HCT116 (cell line): ENCODE measurements around the gene ASF1A. TPM values are rescaled to one million over a fixed set of nuclear protein-coding genes. Genes with fewer than 3 reads are reported as not detected.

Experiments used
- ATAC-seq: fragments of 200-7000 bp; cut with Tn5 transposase; 2 replicates; pipeline ENCODE4 v1.9.1; 2020; ENCODE audit warnings: mild to moderate bottlenecking, moderate library complexity
- BruUV-seq: library from RNA; stranded (reverse); fragments of 400-500 nt; replicated peaks from 2 replicates; lab custom pipeline; 2021; lab: Mats Ljungman, UMichigan
- CTCF ChIA-PET: fragments of 300-600 bp; sonication (Branson Sonifier 250); formaldehyde crosslinking; loops from one replicate; lab custom pipeline; 2021; ENCODE audit warnings: antibody characterized with exemption; lab: Charles Lee
- POLR2A ChIA-PET: fragments of 300-600, 350-600 bp; sonication (Branson Sonifier 250); formaldehyde crosslinking; loops from one replicate; lab custom pipeline; 2021; ENCODE audit warnings: antibody characterized with exemption; lab: Charles Lee
- RAD21 ChIA-PET, 2 experiments: fragments of 300-600 bp; sonication (Branson Sonifier 250); formaldehyde crosslinking; loops; one replicate each; lab custom pipeline; 2023; ENCODE audit warnings: low total read pairs in 2 of 2; ENCODE audit not compliant: uncharacterized antibody in 2 of 2, unreplicated experiment in 2 of 2, low non-redundant PET in 1 of 2; lab: Charles Lee
- DNase-seq: peaks from one replicate; pipeline ENCODE4 v3.0.0-alpha.2; 2010; ENCODE audit warnings: low read depth, low spot score
- H2AFZ ChIP-seq: fragments of 200-600 bp; shearing (Covaris generic), sonication (generic); 2 replicates; pipeline ENCODE4 v1.6.1; 2017; ENCODE audit warnings: low read depth, mixed run types, mixed read lengths, antibody characterized with exemption, low read length; ENCODE audit not compliant: poor library complexity, severe bottlenecking
- H3K27ac ChIP-seq: 2 replicates; pipeline ENCODE4 v1.5.1; 2012; ENCODE audit warnings: low read depth, low read length
- H3K27me3 ChIP-seq: fragments of 200-600 bp; sonication (generic); 2 replicates; pipeline ENCODE4 v1.6.1; 2016; ENCODE audit warnings: mixed run types, low read length, mixed read lengths; ENCODE audit not compliant: insufficient read depth
- H3K36me3 ChIP-seq, 2 experiments: fragments of 200-500 bp in 1 of 2; fragments of 200-600 bp in 1 of 2; sonication (Bioruptor generic) in 1 of 2; sonication (generic) in 1 of 2; 2 replicates each; pipeline versions ENCODE4 v1.5.1 to v1.6.1; 2014 to 2016; ENCODE audit warnings: low read length in 2 of 2, inconsistent platforms in 1 of 2, mixed read lengths in 1 of 2, mixed run types in 1 of 2; ENCODE audit not compliant: insufficient read depth in 2 of 2, control insufficient read depth in 1 of 2
- H3K4me1 ChIP-seq, 2 experiments: fragments of 200-600 bp in 1 of 2; sonication (generic) in 1 of 2; 2 replicates each; pipeline versions ENCODE4 v1.5.1 to v1.6.1; 2012 to 2017; ENCODE audit warnings: low read length in 2 of 2, inconsistent platforms in 1 of 2, mild to moderate bottlenecking in 1 of 2, mixed read lengths in 1 of 2, mixed run types in 1 of 2, moderate library complexity in 1 of 2; ENCODE audit not compliant: insufficient read depth in 2 of 2, control insufficient read depth in 1 of 2
- H3K4me2 ChIP-seq: fragments of 200-600 bp; sonication (generic); 2 replicates; pipeline ENCODE4 v1.6.1; 2017; ENCODE audit warnings: mixed run types, low read length, mixed read lengths
- H3K4me3 ChIP-seq, 2 experiments: fragments of 200-600 bp in 1 of 2; sonication (generic) in 1 of 2; replicated peaks in 1 of 2; 2 replicates each; pipeline ENCODE4 v1.5.1; 2011 to 2016; ENCODE audit warnings: low read length in 2 of 2, control low read depth in 1 of 2, low read depth in 1 of 2, mild to moderate bottlenecking in 1 of 2, mixed read lengths in 1 of 2, mixed run types in 1 of 2
- H3K79me2 ChIP-seq: fragments of 200-600 bp; sonication (generic); 2 replicates; pipeline ENCODE4 v1.6.1; 2017; ENCODE audit warnings: mild to moderate bottlenecking, mixed run types, low read length, moderate library complexity, mixed read lengths; ENCODE audit not compliant: insufficient read depth
- H3K9ac ChIP-seq: fragments of 200-600 bp; sonication (generic); 2 replicates; pipeline ENCODE4 v1.6.1; 2016; ENCODE audit warnings: low read length, mixed read lengths
- H3K9me2 ChIP-seq: fragments of 200-600 bp; sonication (generic), shearing (Covaris generic); 2 replicates; pipeline ENCODE4 v1.6.1; 2017; ENCODE audit warnings: mixed run types, mild to moderate bottlenecking, moderate library complexity; ENCODE audit not compliant: insufficient read depth
- H3K9me3 ChIP-seq, 2 experiments: fragments of 200-500 bp in 1 of 2; fragments of 200-600 bp in 1 of 2; sonication (Bioruptor generic) in 1 of 2; sonication (generic) in 1 of 2; 2 replicates each; pipeline ENCODE4 v1.6.1; 2014 to 2017; ENCODE audit warnings: low read length in 2 of 2, mixed read lengths in 2 of 2, inconsistent platforms in 1 of 2, low read depth in 1 of 2, mild to moderate bottlenecking in 1 of 2, mixed run types in 1 of 2, moderate library complexity in 1 of 2; ENCODE audit not compliant: control insufficient read depth in 1 of 2, insufficient read depth in 1 of 2
- H4K20me1 ChIP-seq: fragments of 200-600 bp; sonication (generic), shearing (Covaris generic); 2 replicates; pipeline ENCODE4 v1.6.1; 2017; ENCODE audit warnings: mixed run types, mild to moderate bottlenecking, moderate library complexity; ENCODE audit not compliant: insufficient read depth
- CBX3 ChIP-seq: IDR thresholded peaks from 2 replicates; pipeline ENCODE4 v1.6.1; 2012; ENCODE audit warnings: low read depth
- ELF1 ChIP-seq: IDR thresholded peaks from 2 replicates; pipeline ENCODE4 v1.6.1; 2012; ENCODE audit warnings: low read depth, borderline replicate concordance
- EZH2 ChIP-seq: fragments of 200-600 bp; sonication (generic); IDR thresholded peaks from 2 replicates; pipeline ENCODE4 v1.6.1; 2017; ENCODE audit warnings: antibody characterized with exemption, mixed run types
- FOSL1 ChIP-seq: IDR thresholded peaks from 2 replicates; pipeline ENCODE4 v1.6.1; 2012; ENCODE audit warnings: low read depth
- JUND ChIP-seq: IDR thresholded peaks from 2 replicates; pipeline ENCODE4 v1.6.1; 2012
- POLR2A ChIP-seq: IDR thresholded peaks from 2 replicates; pipeline ENCODE4 v1.7.0; 2011; ENCODE audit warnings: borderline replicate concordance; ENCODE audit not compliant: insufficient read depth, insufficient read length; ENCODE audit errors: extremely low read depth
- POLR2AphosphoS5 ChIP-seq: IDR thresholded peaks from 2 replicates; pipeline ENCODE4 v1.6.1; 2011; ENCODE audit warnings: mild to moderate bottlenecking, low read depth, low read length, moderate library complexity
- RAD21 ChIP-seq: IDR thresholded peaks from 2 replicates; pipeline ENCODE4 v1.6.1; 2012; ENCODE audit warnings: low read depth, mild to moderate bottlenecking
- SIN3A ChIP-seq: IDR thresholded peaks from 2 replicates; pipeline ENCODE4 v1.6.1; 2012; ENCODE audit warnings: low read depth
- TCF7L2 ChIP-seq: IDR thresholded peaks from 2 replicates; pipeline ENCODE4 v1.7.0; 2011; ENCODE audit warnings: borderline replicate concordance, inconsistent platforms; ENCODE audit not compliant: insufficient read depth, insufficient read length; ENCODE audit errors: extremely low read depth
- YY1 ChIP-seq: IDR thresholded peaks from 2 replicates; pipeline ENCODE4 v1.6.1; 2011; ENCODE audit warnings: low read length, low read depth, moderate library complexity, mild to moderate bottlenecking; ENCODE audit not compliant: insufficient replicate concordance; ENCODE audit errors: extremely low read depth
- ZNF274 ChIP-seq: fragments of 200-500 bp; sonication (Bioruptor generic); IDR thresholded peaks from 2 replicates; pipeline ENCODE4 v1.6.1; 2014; ENCODE audit warnings: mild to moderate bottlenecking, low read depth, low read length, inconsistent platforms
- intact Hi-C: fragments of 100-400 bp; cut with micrococcal nuclease; formaldehyde crosslinking; loops from 2 replicates; pipeline ENCODE4 v1.10.0; 2022
- total RNA-seq: library from RNA; stranded (reverse); gene quantifications from one replicate; pipeline ENCODE4 v1.2.1, GENCODE V29; 2021; ENCODE audit not compliant: unreplicated experiment
- TF ChIP-seq, protein P1 (sequence below): IDR thresholded peaks from 2 replicates; pipeline ENCODE4 v1.6.1; 2012
- TF ChIP-seq, protein P2 (sequence below), 3 experiments: fragments of 200-600 bp in 1 of 3; sonication (generic) in 1 of 3; IDR thresholded peaks in 2 of 3; conservative IDR thresholded peaks in 1 of 3; 2 replicates each; pipeline ENCODE4 v1.5.1; 2012 to 2017; ENCODE audit warnings: low read depth in 2 of 3, low read length in 2 of 3, antibody characterized with exemption in 1 of 3, borderline replicate concordance in 1 of 3, control low read depth in 1 of 3, mild to moderate bottlenecking in 1 of 3, mixed read lengths in 1 of 3, mixed run types in 1 of 3, moderate library complexity in 1 of 3; ENCODE audit not compliant: insufficient read depth in 1 of 3

Gene ASF1A
- total RNA-seq, 1 experiment from 2014 or later: 23.3 TPM

GRCh38 chr6:118933855-118934460 is 40.0 kb downstream of the ASF1A start:
- H3K9me3 ChIP-seq: no peaks in the 10 kb centered on the region
- TF ChIP-seq EZH2 (no peak), SIN3A (no peak), TCF7L2 (no peak), FOSL1 (no peak), POLR2A (no peak), ELF1 (no peak), CBX3 (no peak), POLR2AphosphoS5 (no peak), JUND (no peak), RAD21 (no peak), YY1 (no peak), ZNF274 (no peak)
- TF ChIP-seq, protein P1, sequence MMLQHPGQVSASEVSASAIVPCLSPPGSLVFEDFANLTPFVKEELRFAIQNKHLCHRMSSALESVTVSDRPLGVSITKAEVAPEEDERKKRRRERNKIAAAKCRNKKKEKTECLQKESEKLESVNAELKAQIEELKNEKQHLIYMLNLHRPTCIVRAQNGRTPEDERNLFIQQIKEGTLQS: no peak
- TF ChIP-seq, protein P2, sequence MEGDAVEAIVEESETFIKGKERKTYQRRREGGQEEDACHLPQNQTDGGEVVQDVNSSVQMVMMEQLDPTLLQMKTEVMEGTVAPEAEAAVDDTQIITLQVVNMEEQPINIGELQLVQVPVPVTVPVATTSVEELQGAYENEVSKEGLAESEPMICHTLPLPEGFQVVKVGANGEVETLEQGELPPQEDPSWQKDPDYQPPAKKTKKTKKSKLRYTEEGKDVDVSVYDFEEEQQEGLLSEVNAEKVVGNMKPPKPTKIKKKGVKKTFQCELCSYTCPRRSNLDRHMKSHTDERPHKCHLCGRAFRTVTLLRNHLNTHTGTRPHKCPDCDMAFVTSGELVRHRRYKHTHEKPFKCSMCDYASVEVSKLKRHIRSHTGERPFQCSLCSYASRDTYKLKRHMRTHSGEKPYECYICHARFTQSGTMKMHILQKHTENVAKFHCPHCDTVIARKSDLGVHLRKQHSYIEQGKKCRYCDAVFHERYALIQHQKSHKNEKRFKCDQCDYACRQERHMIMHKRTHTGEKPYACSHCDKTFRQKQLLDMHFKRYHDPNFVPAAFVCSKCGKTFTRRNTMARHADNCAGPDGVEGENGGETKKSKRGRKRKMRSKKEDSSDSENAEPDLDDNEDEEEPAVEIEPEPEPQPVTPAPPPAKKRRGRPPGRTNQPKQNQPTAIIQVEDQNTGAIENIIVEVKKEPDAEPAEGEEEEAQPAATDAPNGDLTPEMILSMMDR (IDR thresholded peaks at IDR 0.05 in 2 of 3, conservative IDR thresholded peaks at IDR 0.05 in 1 of 3; ENCODE audit: borderline replicate concordance in 1 of 3, insufficient read depth in 1 of 3, low read depth in 2 of 3, low read length in 2 of 3): no peak
- H3K4me1 ChIP-seq: peaks cover 4 to 12% of the 10 kb centered on the region in 2 experiments; a peak in 3 of 4 replicates
- H3K27me3 ChIP-seq: no peaks in the 10 kb centered on the region
- no peak for DNase-seq
- no peak overlapping the region for H3K27ac ChIP-seq
- intact Hi-C loops: loop anchor here (2.0 kb wide), 1 partner anchor 39 kb away; the partner anchor contains the start of gene ASF1A
- TSS peak; percentile 60 for BruUV-seq
- no peaks in the 10 kb centered on the region for H4K20me1 ChIP-seq
- ChIA-PET CTCF (no interaction called here), RAD21 (no interaction called here), POLR2A (no interaction called here)
- peak overlapping the region; percentile 63 to 92 for H3K4me3 ChIP-seq
- H3K9me2 ChIP-seq: no peaks in the 10 kb centered on the region
- no peak overlapping the region for H2AFZ ChIP-seq
- no peak overlapping the region for H3K9ac ChIP-seq
- ATAC-seq: no peak
- H3K4me2 ChIP-seq: peak overlapping the region; percentile 97
- peaks cover 18% of the 10 kb centered on the region for H3K79me2 ChIP-seq
- H3K36me3 ChIP-seq: peaks cover 0 to 7% of the 10 kb centered on the region in 2 experiments; a peak in 2 of 4 replicates
